Measurements from ENCODE around the gene ZDHHC13.
A peak's percentile ranks its signal among the peaks of the same experiment; 100 is the strongest.

ZDHHC13 gene, protein sequence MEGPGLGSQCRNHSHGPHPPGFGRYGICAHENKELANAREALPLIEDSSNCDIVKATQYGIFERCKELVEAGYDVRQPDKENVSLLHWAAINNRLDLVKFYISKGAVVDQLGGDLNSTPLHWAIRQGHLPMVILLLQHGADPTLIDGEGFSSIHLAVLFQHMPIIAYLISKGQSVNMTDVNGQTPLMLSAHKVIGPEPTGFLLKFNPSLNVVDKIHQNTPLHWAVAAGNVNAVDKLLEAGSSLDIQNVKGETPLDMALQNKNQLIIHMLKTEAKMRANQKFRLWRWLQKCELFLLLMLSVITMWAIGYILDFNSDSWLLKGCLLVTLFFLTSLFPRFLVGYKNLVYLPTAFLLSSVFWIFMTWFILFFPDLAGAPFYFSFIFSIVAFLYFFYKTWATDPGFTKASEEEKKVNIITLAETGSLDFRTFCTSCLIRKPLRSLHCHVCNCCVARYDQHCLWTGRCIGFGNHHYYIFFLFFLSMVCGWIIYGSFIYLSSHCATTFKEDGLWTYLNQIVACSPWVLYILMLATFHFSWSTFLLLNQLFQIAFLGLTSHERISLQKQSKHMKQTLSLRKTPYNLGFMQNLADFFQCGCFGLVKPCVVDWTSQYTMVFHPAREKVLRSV

DNA sequence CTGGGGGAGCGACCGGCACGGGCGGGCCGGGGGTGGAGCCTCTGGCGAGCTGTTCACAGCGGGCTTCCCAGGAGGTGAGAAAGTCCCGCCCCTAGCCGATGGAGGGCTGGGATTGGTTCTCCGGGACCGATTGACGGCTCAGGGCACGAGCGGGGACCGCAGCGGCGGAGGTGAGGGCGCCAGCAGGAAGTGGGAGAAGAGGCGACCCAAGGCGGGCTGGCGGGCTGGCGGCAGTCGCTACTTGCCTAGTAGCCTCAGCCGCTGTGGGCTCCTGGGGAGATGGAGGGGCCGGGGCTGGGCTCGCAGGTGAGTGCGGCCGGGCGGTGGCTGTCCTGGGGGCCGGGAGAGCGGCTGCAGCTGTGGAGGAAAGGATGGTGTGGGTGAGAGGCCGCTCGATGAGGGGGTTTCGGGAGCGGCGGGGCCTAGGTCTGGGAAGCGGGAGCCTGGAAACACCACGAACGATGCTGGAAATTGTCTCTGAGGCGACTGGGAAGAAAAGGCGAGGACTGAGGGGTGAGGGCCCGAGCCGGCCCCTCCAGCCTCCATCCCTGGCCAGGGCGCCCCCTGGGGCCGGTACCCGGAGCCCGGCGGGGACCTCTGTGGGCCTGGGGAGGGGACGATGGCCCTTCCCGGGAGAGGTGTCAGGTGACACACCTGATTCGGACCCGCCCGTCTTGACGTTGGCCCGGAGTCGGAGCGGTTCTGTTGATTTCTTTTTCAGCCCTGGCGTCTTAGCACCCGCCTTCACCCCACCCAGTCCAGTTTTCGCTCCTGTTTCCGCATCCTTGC, at the start of gene ZDHHC13:
Gene ZDHHC13 (plus strand): TSS at position 198 of the 789 bp plus-strand sequence. CDS start 82 bp downstream, at position 280.
- TF ChIP-seq, protein P1, sequence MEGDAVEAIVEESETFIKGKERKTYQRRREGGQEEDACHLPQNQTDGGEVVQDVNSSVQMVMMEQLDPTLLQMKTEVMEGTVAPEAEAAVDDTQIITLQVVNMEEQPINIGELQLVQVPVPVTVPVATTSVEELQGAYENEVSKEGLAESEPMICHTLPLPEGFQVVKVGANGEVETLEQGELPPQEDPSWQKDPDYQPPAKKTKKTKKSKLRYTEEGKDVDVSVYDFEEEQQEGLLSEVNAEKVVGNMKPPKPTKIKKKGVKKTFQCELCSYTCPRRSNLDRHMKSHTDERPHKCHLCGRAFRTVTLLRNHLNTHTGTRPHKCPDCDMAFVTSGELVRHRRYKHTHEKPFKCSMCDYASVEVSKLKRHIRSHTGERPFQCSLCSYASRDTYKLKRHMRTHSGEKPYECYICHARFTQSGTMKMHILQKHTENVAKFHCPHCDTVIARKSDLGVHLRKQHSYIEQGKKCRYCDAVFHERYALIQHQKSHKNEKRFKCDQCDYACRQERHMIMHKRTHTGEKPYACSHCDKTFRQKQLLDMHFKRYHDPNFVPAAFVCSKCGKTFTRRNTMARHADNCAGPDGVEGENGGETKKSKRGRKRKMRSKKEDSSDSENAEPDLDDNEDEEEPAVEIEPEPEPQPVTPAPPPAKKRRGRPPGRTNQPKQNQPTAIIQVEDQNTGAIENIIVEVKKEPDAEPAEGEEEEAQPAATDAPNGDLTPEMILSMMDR (IDR thresholded peaks at IDR 0.05; ENCODE audit: extremely low read depth, missing control alignments), result peak; percentile 18
- DNase-seq (ENCODE audit: low spot score), result peak; percentile 98

DNA sequence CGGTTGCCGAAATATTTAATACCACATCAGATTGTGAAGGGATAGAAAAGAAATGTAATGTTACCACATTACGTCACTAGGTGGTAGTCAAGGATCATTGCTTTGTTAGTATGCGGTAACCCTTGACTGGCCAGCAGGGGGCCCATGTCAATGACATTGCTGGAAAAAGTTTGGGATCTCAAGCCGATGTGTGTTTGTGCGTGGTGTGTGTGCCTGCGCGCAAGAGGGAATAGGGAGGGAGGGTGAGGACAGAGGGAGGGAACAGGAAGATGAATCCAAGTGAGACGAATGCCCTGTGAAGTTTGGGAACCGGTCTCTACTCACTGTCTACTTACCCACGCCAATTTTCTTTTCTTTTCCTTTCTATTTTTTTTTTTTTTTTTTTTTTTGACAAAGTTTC, 45.7 kb upstream of the ZDHHC13 start:
- DNase-seq (ENCODE audit: low spot score), result peak; percentile 75
- TF ChIP-seq, protein P1 (IDR thresholded peaks at IDR 0.05; ENCODE audit: extremely low read depth, missing control alignments), result peak; percentile 92

GRCh38 chr11:19072464-19072863, 44.5 kb upstream of the ZDHHC13 start:
- TF ChIP-seq, protein P1 (IDR thresholded peaks at IDR 0.05; ENCODE audit: extremely low read depth, missing control alignments), result no peak
- DNase-seq (ENCODE audit: low spot score), result no peak

GRCh38 chr11:19073454-19074415, 43.2 kb upstream of the ZDHHC13 start:
- TF ChIP-seq, protein P1 (IDR thresholded peaks at IDR 0.05; ENCODE audit: extremely low read depth, missing control alignments), result no peak
- no peak for DNase-seq (ENCODE audit: low spot score)

- TF ChIP-seq, protein P1 (IDR thresholded peaks at IDR 0.05; ENCODE audit: extremely low read depth, missing control alignments), result no peak
- DNase-seq (ENCODE audit: low spot score), result no peak
Observed at GRCh38 chr11:19075636-19076035, 41.3 kb upstream of the ZDHHC13 start.

- DNase-seq (ENCODE audit: low spot score), result peak; percentile 64
- TF ChIP-seq, protein P1 (IDR thresholded peaks at IDR 0.05; ENCODE audit: extremely low read depth, missing control alignments), result peak; percentile 94
Observed at GRCh38 chr11:19076744-19077589, 40.0 kb upstream of the ZDHHC13 start.

Measured in GM20000 (cell line).